ENCODE data around the gene IGDCC3.

GRCh38 chr15:65386376-65386775 lies 8.6 kb upstream of the IGDCC3 start:
- no peak for TF ChIP-seq POLR2A (IDR thresholded peaks at IDR 0.05; ENCODE audit: low read length)
- TF ChIP-seq GATA1 (IDR thresholded peaks at IDR 0.05; ENCODE audit: low read depth, low read length) = no peak

Data from erythroblast (primary cell).